ENCODE measurements around the gene FBLN1.
"Not testable (repeated sequence)": the region's sequence is repeated elsewhere in the genome, so short reads cannot be mapped to it uniquely, and the experiment has no call there.

The FBLN1 gene

DNA sequence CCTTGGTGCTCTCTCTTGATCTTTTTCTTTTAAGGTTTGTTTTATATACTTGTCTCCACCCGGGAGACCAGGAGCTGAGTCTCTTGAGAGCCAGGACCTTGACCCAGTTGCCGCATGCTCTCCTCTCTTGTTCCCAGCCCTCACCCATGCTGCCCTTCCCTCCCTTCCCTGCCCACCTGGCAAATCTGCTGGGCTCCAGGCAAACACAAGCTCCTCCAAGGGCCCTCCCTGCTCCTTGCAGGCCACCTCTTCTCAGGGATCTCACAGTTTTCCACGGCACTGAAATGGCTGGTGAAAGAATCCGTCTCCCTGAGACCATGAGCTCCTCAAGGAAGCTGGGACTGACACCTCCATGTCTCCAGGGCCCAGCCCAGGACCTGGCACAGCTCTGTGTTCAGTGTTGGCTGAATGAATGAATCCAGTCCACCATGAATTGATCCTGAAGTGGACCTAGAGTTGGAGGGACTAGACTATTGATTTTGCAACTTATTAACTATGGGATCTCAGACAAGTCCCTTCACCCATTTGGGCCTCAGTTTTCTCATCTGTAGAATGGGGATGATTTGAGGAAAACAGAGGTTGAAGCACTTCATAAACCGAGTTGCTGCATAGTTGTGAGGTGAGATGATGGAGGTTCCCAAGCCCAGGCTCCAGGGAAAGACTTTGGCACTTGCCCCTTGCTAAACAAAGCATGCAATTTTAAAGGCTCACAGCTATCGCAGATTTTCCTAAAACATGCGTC, 25.1 kb upstream of the FBLN1 start:
- no peak for DNase-seq

DNA sequence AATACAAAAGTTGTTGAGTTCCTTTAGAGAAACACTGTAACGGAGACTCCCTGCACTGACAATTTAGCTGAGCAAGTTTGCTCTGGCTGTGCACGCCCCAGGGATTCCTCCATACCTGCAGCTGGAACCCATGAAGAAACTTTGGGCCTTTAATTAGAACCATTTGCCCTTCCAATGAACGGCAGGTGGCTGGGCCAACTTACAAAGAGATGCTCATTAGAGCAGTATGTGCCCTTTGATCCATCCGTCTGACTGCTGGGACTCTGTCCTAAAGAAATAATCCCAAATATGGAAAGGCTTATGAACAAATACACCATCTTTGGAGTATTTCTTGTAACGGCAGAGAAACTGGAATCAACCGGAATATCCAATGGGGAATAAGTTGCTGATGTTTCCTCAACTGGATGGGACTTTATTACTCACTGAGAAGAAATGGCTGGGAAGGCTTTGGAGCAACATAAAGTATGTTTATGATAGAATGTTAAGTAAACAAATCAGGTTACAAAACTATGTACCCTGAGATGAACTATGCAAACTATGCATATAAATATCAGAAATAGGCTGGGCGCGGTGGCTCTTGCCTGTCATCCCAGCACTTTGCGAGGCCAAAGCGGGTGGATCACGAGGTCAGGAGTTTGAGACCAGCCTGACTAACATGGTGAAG, 24.4 kb upstream of the FBLN1 start:
- DNase-seq = no peak

DNA sequence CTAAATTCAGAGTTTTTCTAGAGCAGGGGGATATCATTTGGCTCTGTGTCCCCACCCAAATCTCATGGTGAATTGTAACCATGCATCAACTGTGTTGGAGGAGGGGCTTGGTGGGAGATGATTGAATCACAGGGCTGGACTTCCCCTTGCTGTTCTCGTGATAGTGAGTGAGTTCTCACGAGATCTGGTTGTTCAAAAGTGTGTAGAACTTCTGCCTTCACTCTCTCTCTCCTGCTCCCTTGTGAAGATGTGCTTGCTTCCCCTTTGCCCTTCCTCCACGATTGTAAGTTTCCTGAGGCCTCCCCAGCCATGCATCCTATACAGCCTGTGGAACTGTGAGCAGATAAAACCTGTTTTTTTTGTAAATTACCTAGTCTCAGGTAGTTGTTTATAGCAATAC, 22.0 kb upstream of the FBLN1 start:
- no peak for DNase-seq

DNA sequence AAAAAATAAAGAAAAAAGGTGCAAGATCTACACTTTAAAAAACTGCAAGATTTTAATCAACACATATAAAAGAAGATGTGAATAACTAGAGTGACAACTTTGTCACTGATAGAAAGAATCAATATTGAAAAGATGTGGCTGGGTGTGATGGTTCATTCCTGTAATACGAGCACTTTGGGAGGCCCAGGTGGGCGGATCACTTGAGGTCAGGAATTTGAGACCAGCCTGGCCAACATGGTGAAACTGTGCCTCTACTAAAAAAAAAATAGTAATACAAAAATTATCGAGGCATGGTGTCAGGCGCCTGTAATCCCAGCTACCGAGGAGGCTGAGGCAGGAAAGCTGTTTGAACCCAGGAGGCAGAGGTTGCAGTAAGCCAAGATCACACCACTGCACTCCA, 21.0 kb upstream of the FBLN1 start:
- no peak for DNase-seq

DNA sequence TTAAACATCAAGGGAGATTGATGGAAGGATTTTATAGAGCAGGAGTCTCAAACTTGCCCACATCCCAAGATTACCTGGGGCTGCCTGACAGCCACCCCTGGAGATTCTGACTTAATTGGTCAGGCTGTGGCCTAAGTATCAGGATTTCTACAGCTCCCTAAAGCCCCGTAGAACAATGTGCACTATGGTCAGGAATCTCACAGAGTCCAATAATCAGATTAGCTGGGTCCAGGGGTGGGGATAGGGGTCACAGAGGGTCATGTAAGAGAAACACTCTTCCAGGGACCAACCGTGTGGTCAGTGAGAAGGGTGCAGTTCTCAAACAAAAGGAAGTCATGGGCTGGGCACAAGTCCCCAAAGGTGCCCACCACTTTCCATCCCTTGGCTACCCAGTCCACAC, 20.5 kb upstream of the FBLN1 start:
- no peak for DNase-seq

DNA sequence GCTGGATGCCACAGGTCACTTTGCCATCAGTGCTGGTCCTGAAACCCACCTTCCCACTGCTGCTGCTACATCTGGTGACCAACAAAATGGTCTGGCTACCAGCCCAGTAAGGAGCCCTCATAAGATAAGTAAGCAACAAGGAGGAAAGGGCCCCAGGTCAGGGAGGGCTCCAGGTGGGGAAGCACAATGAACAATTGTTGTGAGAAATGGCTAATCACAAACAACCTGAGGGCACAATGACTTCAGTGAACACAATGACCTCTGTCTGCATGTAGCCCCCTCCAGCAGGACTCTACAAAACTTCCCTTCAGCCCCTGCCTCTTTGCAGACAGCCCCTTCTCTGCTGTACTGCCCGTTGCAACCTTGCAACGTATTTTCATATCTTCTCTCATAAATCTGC, 19.4 kb upstream of the FBLN1 start:
- DNase-seq = no peak

DNA sequence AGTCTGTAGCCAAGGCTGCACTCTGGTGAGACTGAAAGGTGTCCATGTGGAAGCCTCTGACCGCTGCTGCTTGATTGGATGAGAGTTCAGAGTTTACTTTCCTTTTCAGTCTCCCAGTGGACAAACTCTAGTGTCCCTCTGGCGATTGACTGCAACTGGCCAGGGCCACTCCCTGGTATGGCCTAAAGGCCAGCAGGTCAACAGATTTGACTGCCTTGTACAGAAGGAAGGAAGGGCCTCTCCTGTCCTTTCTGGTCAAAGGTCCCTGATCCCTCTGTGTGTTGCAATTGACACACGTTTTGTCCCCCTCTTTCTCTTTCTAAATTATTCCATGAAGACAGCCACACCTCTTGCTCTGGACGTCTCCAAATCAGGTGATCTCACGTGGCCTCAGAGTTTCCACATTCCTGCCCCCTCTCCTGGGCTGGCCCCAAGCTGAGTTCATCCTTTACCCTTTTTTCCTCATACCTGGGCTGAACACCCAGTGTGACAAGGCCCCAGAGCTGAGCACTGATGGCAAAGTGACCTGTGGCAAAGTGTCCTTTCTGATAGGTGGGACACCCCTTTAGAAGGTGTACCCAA, 18.7 kb upstream of the FBLN1 start:
- DNase-seq = no peak

DNA sequence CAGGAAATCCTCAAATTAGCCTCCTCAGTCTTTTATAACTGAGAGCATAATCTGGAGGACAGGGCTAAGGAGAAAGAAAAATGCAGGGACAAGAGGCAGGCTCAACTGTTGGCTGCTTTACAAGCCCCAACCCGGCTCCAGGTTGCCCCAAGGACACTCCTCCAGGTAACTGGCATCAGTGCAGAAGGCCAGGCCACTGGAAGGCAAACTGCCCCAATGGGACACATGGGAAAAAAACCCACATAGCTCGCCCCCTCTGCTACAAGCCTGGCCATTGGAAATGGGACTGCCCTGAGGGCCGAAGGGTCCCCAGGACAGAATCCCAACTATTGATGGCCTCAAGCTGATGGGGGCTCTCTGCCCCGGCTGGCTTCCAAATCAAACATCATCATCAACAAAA, 17.9 kb upstream of the FBLN1 start:
- DNase-seq = no peak

DNA sequence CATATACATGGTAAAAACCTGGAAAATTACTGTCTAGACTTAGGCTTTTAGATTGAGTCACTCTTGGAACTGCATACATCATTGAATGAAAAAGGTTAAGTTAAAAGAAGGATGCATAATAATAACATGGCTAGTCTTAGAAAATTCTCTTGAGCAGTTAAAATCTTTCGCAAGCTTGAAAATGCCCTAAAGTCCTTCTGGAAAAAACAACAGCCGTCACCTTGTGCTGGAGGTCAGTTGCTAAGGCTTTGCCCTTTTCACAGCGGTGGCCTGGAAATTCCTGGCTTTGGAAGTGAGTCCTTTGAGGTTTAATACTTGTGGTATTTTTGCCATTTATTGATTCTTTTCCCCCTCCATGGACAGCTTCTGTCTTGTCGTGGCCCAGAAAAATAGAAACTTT, 17.4 kb upstream of the FBLN1 start:
- no peak for DNase-seq

DNA sequence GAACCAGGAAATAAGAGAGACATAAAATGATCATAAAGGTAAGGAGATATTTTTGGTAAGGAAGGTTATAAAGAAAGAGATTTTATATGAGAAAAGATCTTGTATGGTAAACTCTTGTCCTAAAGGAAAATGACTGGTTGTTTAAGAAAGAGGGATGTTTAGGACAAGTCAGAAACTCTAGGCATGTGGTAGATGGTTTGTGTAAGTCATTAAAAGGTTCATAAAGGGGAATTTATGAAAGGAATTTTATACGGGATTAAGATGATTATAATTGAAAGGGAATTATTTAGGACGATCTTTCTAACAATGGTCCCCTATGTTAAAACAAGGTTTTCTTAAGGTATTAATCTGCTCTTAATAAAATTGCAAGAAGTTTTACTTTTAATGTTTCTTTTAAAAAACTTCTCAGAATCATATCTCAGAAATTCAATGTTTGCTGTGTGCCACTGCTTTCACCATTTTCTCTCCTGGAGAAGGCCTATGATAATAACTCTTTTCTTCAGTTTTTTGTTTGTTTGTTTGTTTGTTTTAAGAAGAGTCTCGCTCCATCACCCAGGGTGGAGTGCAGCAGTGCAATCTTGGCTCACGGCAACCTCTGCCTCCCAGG, 13.8 kb upstream of the FBLN1 start:
- no peak for DNase-seq

DNA sequence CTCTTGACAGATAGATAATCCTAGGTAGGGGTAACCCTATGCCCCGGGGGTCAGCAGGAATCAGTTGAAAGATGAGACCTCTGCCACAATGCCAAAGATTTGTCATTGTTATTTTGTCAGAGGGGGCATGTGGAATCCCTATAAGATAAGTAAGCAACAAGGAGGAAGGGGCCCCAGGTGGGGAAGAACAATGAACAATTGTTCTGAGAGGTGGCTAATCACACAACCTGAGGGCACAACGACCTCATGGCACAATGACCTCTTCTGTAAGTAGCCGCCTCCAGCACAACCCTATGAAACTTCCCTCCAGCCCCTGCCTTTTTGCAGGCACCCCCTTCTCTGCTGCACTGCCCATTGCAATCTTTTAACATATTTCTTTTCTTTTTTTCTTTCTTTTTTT, 11.8 kb upstream of the FBLN1 start:
- no peak for DNase-seq

DNA sequence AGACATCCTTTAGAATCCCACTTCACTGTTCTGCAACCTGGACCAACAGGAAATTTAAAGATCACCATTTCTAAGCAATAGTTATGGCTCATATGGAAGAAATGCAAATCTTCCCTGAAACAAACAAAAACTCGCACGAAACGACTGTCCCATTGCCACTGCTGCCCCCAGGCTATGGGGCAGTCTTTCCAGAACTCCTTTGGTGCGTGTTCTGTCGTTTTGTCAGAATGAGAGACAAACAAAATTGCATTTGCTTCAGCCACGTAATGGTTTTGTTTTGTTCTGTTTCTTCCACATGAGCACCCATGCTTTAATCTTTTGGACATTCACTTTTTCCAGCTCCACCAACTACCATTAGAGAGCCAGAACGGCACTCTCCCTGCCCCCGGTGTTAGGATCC, 10.8 kb upstream of the FBLN1 start:
- no peak for DNase-seq

DNA sequence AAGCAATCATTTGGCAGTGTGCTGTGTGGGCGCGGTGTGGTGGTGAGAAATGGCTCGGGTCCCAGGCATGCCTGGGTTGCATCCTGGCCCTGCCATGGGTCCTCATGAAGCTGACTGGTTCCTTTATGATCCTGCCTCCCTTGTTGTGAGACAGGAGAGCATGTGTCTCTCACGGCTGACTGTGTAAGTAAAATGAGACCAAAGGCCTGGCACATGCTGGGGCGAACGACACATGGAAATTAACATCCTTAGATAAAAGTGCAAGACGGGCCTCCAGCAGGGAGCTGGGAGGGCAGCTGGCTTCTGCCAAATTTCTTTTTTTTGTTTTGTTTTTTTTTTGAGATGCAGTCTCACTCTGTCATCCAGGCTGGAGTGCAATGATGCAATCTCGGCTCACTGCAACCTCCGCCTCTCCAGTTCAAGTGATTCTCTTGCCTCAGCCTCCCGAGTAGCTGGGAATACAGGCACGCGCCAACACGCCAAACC, 9.4 kb upstream of the FBLN1 start:
- DNase-seq = no peak

DNA sequence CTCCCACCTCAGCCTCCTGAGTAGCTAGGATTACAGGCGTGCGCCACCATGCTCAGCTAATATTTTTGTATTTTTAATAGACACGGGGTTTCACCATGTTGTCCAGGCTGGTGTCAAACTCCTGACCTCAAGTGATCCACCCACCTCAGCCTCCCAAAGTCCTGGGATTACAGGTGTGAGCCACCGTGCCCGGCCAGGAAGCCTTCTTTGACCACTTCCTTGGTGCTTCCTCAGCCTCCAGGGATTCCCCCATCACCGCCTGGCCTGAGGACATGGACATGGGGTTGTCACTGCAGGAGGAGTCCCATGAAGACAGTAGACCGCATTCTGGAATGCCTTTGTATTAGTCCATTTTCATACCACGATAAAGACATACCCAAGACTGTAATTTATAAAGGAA, 8.4 kb upstream of the FBLN1 start:
- not testable (repeated sequence) for DNase-seq

DNA sequence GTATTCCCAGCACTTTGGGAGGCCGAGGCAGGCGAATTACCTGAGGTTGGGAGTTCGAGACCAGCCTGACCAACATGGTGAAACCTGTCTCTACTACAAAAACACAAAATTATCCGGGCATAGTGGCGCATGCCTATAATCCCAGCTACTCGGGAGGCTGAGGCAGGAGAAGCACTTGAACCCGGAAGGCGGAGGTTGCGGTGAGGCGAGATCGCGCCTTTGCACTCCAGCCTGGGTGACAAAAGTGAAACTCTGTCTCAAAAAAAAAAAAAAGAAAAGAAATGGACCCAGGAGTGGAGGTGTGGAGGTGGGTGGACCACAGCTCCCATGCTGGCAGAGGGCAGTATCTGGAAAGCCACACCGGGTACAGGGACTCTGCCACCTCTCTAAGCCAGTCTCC, 7.1 kb upstream of the FBLN1 start:
- not testable (repeated sequence) for DNase-seq

DNA sequence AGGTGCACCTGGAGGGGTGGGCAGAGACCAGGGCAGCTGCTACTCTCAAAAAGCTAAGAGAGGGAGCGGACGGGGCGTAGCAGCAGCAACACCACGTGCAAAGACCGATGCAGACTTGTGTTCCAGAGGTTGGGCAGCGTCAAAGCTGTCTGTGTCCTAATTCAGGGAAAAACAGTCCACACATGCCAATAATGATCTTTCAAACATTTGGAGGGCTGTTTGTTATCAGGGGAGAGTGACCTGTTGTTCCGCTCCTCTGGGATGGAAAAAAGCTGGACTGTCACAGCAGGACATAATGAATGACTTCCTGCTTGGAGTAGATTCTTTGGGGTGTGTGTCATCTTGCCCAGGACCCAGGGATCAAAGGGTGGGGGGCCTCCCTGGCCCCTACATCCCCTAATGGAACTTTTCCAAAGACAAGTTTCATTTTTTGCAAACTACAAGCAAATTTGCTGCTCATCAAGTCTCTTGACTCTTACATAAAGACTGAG, 6.2 kb upstream of the FBLN1 start:
- DNase-seq = no peak

DNA sequence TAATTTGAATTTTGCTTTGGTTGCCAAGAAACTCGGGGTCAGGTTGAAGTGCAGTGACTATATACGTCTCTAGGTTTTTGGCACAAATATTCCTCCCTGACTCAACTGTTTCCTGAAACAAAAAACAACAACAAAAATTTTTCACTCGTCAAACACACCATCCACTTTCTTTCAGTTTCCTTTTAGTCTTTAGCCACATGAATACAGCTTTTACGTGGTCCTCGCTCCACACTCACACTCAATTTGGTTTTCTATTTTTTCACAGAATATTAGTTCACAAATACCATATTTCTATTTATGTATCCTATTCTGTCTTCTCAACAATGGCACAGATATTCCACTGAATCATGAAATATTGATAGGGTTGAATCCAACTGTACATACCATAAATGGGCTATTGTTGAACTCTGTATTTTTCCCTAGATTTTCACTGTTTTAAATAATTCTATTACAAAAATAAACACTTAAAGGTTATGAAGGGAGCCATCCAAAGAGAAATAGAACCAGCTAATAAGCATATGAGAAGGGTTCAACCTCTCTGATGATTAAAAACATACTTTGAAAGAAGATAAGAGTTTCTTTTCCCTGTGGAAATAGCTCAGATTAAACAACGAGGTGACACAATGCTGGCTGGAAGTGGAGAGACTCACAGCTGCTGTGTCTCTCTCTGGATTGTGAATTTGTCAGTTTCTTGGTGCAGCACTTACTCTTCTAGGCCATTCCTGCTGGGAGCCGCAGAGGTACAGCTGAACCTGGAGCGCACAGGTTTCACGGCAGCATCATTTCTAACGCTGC, 5.1 kb upstream of the FBLN1 start:
- no peak for DNase-seq

DNA sequence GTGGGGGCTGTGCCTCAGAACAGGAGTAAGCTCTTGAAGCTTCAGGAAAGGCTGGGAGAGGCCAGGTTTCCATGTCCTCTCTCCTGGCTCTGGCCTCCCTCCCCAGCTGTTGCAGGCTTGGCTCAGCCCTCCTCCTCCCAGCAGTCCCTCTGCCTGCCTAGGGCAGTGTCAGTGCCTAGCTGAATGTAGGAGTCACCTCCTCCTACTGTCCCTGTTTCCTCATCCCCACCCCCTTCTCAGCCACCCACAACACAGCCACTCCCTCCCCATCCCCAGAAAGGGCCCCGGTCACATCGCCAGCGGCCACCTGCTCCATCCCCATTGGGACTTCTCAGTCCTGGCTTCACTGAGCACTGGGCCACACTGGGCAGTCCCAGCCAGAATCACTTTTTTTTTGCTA, 2.9 kb upstream of the FBLN1 start:
- no peak for DNase-seq

DNA sequence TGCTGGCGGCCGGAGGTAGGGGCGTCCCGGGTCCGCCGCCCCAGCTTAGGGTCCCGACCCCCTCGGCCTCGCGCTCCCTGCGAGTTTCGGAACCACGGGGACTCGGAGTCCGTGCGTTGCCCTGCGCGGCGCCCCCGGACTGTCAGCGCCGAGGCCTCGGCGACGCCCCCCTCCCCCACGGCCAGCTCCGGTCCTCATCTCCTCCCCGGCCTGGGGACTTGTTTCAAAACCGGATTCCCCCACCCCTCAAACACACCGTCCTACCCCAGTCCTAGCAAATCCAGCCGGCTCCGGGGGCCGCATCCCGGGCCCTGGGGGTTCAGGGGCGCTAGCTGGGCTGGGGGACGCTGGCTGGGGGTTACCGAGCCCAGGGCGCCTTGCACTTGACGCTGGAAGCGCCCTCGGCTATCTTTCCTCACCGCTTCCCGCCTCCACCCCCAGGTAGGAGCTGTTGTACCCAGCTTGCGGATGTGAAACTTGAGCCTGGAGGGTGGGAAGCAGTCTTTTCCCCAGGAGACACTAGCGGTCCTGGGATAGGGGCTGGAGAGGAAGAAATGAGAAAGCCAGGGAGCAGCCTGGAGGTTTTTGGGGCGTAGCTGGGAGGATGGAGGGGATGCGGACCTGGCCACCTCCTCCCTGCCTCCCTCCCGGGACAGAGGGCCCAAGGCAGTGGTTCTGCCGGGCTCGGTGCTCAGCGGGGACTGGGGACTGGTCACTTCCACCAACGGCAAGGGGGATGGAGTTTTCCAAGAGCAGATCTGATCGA, 550 bp downstream of the FBLN1 start:
- DNase-seq = no peak

DNA sequence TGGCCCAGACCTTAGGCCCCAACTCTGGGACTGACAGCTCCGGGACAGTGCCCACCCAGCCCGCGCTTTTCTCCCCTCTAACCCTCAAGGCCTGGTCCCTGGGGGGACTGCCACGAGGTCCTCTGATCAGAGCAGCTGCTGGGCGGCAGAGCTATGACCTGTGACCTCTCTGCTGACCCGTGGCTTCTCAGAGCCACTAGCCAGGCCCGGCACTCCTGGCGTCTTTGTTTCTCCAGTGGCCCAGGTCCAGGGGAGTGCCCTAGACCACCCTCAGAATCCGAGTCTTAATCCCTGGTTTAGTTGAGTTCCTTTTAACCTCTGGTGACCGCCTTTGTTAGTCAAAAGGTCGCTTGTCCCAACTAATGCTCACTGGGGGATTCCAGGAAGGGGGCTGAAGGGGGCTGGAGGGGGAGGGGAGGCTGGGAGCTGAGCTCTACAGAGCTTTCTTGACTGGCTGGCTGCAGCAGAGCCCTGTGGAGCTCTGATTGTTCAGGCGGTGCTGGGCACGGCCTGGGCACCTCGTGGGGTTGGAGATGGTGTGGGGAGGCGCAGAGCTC, 1.2 kb downstream of the FBLN1 start:
- DNase-seq = no peak
